Measurements from ENCODE around the gene OR52A1.

The OR52A1 gene

GRCh38 chr11:5131584-5132335 is 22.8 kb downstream of the OR52A1 start:
- no peak for DNase-seq (ENCODE audit: low read depth)

DNA sequence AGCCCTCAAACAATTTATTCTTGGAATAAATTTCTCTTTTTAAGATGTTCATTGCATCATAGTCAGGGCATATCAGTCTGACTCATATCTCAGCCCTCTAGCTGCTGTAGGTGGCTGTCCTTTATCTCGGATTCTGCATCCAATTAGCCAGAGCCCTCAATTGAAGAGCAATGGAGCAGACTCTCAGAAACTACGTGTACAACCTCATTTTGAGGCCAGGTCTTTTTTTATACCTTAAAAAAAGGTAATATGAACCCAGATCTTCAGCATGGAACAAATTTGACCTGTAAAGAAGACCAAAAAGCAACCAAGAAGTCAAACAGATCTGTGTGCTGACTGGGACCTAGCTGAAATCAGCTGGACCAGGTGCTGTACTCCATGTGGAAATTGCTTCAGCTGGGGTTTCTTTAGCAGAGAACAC is 25.1 kb downstream of the OR52A1 start:
- no peak for DNase-seq (ENCODE audit: low read depth)

- no peak for DNase-seq (ENCODE audit: low read depth)
Observed at GRCh38 chr11:5124891-5125620, 29.5 kb downstream of the OR52A1 start.

DNA sequence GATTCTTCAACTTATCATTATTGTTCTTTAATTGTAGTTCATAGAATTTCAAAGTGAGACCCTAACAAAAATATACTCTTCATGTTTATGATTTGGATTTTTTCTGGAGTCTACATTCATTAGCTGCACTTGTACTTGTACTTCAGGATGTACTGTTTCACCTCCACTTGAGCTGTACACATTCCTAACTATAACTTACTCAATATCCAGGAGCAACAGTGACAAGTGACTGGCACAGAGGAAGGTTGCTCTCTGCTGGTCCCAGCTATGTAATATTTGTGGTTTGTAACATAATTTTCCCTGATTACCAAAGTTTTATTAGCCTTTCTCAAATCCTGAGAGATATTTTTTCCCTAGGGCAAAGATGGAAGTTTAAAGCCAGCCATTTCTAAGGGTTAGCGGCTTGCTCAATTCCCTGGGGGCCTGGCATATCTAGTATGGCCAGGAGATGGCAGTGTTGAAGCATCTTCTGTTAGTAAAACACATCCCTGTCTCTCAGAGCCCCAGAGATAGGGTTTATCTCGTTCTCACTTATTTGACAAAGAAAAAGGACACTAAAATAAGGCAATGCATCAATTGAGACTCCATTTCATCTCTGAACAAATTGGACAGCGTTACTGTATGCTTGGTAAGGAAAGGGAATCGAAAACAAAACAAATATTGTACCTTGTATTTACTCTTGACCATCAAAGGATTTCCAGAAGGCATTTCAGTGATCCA is 30.6 kb downstream of the OR52A1 start:
- peak; percentile 5 for DNase-seq (ENCODE audit: low read depth)

GRCh38 chr11:5118893-5119292 is 35.7 kb downstream of the OR52A1 start:
- no peak for DNase-seq (ENCODE audit: low read depth)

- DNase-seq (ENCODE audit: low read depth): no peak
Observed at GRCh38 chr11:5117588-5117987, 37.0 kb downstream of the OR52A1 start.

GRCh38 chr11:5115339-5115738 is 39.2 kb downstream of the OR52A1 start:
- no peak for DNase-seq (ENCODE audit: low read depth)

- no peak for DNase-seq (ENCODE audit: low read depth)
Observed at GRCh38 chr11:5107285-5107684, 47.3 kb downstream of the OR52A1 start.

- no peak for DNase-seq (ENCODE audit: low read depth)
Observed at GRCh38 chr11:5103066-5103465, 51.5 kb downstream of the OR52A1 start.

DNA sequence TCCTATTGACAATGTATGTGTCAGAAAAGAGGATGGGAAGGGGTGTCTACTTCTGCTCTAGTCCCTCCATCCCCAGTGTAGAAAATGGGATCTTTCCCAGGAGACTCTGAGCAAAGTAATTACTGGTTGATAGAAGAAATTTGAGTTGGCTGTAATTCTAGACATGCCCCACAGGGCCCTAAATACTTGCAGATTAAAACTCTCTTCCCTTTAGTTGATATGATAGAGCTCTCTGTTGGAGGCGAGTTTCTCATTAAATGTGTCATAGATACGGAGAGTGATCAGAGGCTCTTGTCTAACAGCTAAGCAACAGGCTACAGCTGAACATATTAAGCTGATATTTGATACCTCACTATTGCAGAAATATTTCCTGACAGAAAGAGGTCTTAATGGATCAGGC is 52.3 kb downstream of the OR52A1 start:
- DNase-seq (ENCODE audit: low read depth): no peak

- no peak for DNase-seq (ENCODE audit: low read depth)
Observed at GRCh38 chr11:5096011-5096410, 58.5 kb downstream of the OR52A1 start.
